SH-SY5Y (cell line): ENCODE measurements around the gene MYBPC2.

Experiments
- GATA2 ChIP-seq: IDR thresholded peaks from 2 replicates; pipeline ENCODE4 v1.6.1; 2011; ENCODE audit warnings: mild to moderate bottlenecking, low read depth, low read length
- GATA3 ChIP-seq: IDR thresholded peaks from 2 replicates; pipeline ENCODE4 v1.6.1; 2011; ENCODE audit warnings: low read depth, mild to moderate bottlenecking, low read length, moderate library complexity

GRCh38 chr19:50418176-50419021 lies 14.3 kb upstream of the MYBPC2 start, which contains the start of gene SPIB:
- TF ChIP-seq GATA2 (no peak), GATA3 (no peak)
